HEK293 (cell line): ENCODE results near the gene CDYL.
"Not testable (repeated sequence)": the region's sequence is repeated elsewhere in the genome, so short reads cannot be mapped to it uniquely, and the experiment has no call there.

Source experiments
- CTCF ChIA-PET: fragments of 350-600 bp; formaldehyde crosslinking; extraction: SDS; loops from one replicate; lab custom pipeline; 2021; ENCODE audit warnings: antibody characterized with exemption; lab: Yijun Ruan, JAX
- POLR2A ChIA-PET: fragments of 300-600 bp; formaldehyde crosslinking; extraction: SDS; loops from one replicate; lab custom pipeline; 2020; ENCODE audit warnings: antibody characterized with exemption, inconsistent platforms; lab: Yijun Ruan, JAX
- H3K27ac ChIP-seq: fragments of 200-500 bp; sonication (Bioruptor generic); 2 replicates; pipeline ENCODE4 v1.5.1; 2014; ENCODE audit warnings: low read depth, low read length, control low read depth, inconsistent platforms; ENCODE audit errors: extremely low read depth
- H3K36me3 ChIP-seq, 2 experiments: fragments of 200-500 bp in 1 of 2; sonication (Bioruptor generic) in 1 of 2; 1 replicate in 1 of 2; 2 replicates in 1 of 2; pipeline ENCODE4 v1.5.1; 2014 to 2017; ENCODE audit warnings: inconsistent platforms in 2 of 2, low read length in 2 of 2; ENCODE audit not compliant: control insufficient read depth in 2 of 2, insufficient read depth in 1 of 2
- H3K4me1 ChIP-seq: fragments of 200-500 bp; sonication (Bioruptor generic); 2 replicates; pipeline ENCODE4 v1.5.1; 2014; ENCODE audit warnings: mild to moderate bottlenecking, low read length, inconsistent platforms; ENCODE audit not compliant: control insufficient read depth, insufficient read depth
- H3K4me3 ChIP-seq: 2 replicates; pipeline ENCODE4 v1.5.1; 2011; ENCODE audit warnings: low read depth, mild to moderate bottlenecking, control low read depth, low read length, moderate library complexity
- H3K9me3 ChIP-seq: fragments of 200-500 bp; sonication (Bioruptor generic); 2 replicates; pipeline ENCODE4 v1.5.1; 2014; ENCODE audit warnings: low read depth, low read length, inconsistent platforms; ENCODE audit not compliant: control insufficient read depth, insufficient read depth
- SETDB1 ChIP-seq: IDR thresholded peaks from one replicate; pipeline ENCODE4 v1.6.1; 2017; ENCODE audit warnings: mild to moderate bottlenecking, low read length, moderate library complexity, mixed read lengths; ENCODE audit not compliant: insufficient read length
- SP3 ChIP-seq: fragments of 450-650 bp; formaldehyde crosslinking; IDR thresholded peaks from 2 replicates; pipeline ENCODE4 v1.5.1; 2016; ENCODE audit warnings: missing biosample characterization, missing genetic modification characterization
- ZBTB21 ChIP-seq: fragments of 450-650 bp; formaldehyde crosslinking; IDR thresholded peaks from 2 replicates; pipeline ENCODE4 v1.5.1; 2017; ENCODE audit warnings: missing biosample characterization, missing genetic modification characterization
- ZBTB7A ChIP-seq: fragments of 450-650 bp; formaldehyde crosslinking; IDR thresholded peaks from 2 replicates; pipeline ENCODE4 v1.5.1; 2016; ENCODE audit warnings: low read depth, missing biosample characterization, missing genetic modification characterization
- ZFP3 ChIP-seq: fragments of 450-650 bp; formaldehyde crosslinking; IDR thresholded peaks from 2 replicates; pipeline ENCODE4 v1.5.1; 2016; ENCODE audit warnings: low read depth, missing biosample characterization, missing genetic modification characterization
- ZFP37 ChIP-seq: fragments of 450-650 bp; formaldehyde crosslinking; IDR thresholded peaks from 2 replicates; pipeline ENCODE4 v1.5.1; 2016; ENCODE audit warnings: missing biosample characterization, missing genetic modification characterization
- ZNF174 ChIP-seq: fragments of 450-650 bp; formaldehyde crosslinking; IDR thresholded peaks from 2 replicates; pipeline ENCODE4 v1.5.0; 2017; ENCODE audit warnings: missing biosample characterization, mild to moderate bottlenecking, missing genetic modification characterization
- ZNF223 ChIP-seq: fragments of 450-650 bp; formaldehyde crosslinking; IDR thresholded peaks from 2 replicates; pipeline ENCODE4 v1.5.1; 2016; ENCODE audit warnings: missing biosample characterization, missing genetic modification characterization
- ZNF530 ChIP-seq: fragments of 450-650 bp; formaldehyde crosslinking; IDR thresholded peaks from 2 replicates; pipeline ENCODE4 v1.5.1; 2016; ENCODE audit warnings: low read depth, missing biosample characterization, missing genetic modification characterization
- ZNF624 ChIP-seq: fragments of 450-650 bp; formaldehyde crosslinking; IDR thresholded peaks from 2 replicates; pipeline ENCODE4 v1.5.1; 2017; ENCODE audit warnings: missing biosample characterization, missing genetic modification characterization
- ZNF626 ChIP-seq: fragments of 450-650 bp; sonication (Bioruptor Pico); formaldehyde crosslinking; IDR thresholded peaks from 2 replicates; pipeline ENCODE4 v1.5.1; 2018; ENCODE audit warnings: missing biosample characterization, missing genetic modification characterization, inconsistent platforms
- ZNF629 ChIP-seq: fragments of 450-650 bp; formaldehyde crosslinking; IDR thresholded peaks from 2 replicates; pipeline ENCODE4 v1.5.1; 2017; ENCODE audit warnings: missing biosample characterization, missing genetic modification characterization
- TF ChIP-seq, protein P1 (sequence below): fragments of 450-650 bp; formaldehyde crosslinking; IDR thresholded peaks from 2 replicates; pipeline ENCODE4 v1.5.1; 2016; ENCODE audit warnings: missing biosample characterization, missing genetic modification characterization
- TF ChIP-seq, protein P2 (sequence below): fragments of 450-650 bp; formaldehyde crosslinking; conservative IDR thresholded peaks from 2 replicates; pipeline ENCODE4 v1.5.1; 2016; ENCODE audit warnings: low read depth, missing biosample characterization, missing genetic modification characterization
- TF ChIP-seq, protein P3 (sequence below): fragments of 450-650 bp; formaldehyde crosslinking; IDR thresholded peaks from 2 replicates; pipeline ENCODE4 v1.5.1; 2016; ENCODE audit warnings: missing biosample characterization, missing genetic modification characterization
- TF ChIP-seq, protein P4 (sequence below): fragments of 450-650 bp; IDR thresholded peaks from 2 replicates; pipeline ENCODE4 v1.5.1; 2018; ENCODE audit warnings: missing biosample characterization, missing genetic modification characterization
- TF ChIP-seq, protein P5 (sequence below): fragments of 450-650 bp; formaldehyde crosslinking; IDR thresholded peaks from 2 replicates; pipeline ENCODE4 v1.5.1; 2016; ENCODE audit warnings: missing biosample characterization, missing genetic modification characterization
- TF ChIP-seq, protein P6 (sequence below): fragments of 450-650 bp; formaldehyde crosslinking; IDR thresholded peaks from 2 replicates; pipeline ENCODE4 v1.5.0; 2017; ENCODE audit warnings: missing biosample characterization, missing genetic modification characterization, borderline replicate concordance
- TF ChIP-seq, protein P7 (sequence below): fragments of 450-650 bp; formaldehyde crosslinking; IDR thresholded peaks from 2 replicates; pipeline ENCODE4 v1.5.1; 2016; ENCODE audit warnings: missing biosample characterization, missing genetic modification characterization

The CDYL gene

DNA sequence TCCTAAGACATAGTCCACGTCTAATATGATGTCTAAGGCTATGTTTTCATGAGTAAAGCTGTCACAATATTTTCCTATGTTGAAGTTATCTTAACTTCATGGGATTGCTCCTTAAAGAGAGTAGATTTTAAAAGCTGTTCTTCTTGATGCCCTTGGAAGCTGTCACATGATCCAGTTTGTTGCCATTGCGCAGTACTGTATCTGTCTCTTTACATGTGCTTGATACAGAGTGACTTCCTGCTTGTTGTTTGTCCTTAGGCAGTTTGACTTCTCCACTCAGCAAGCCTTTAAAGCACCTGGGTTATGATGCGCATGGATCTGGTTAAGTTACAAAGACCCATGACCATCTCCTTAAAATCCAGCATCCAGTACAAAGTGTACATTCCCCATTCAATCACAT is 85.4 kb downstream of the CDYL start (continued):
- TF ChIP-seq, protein P1, sequence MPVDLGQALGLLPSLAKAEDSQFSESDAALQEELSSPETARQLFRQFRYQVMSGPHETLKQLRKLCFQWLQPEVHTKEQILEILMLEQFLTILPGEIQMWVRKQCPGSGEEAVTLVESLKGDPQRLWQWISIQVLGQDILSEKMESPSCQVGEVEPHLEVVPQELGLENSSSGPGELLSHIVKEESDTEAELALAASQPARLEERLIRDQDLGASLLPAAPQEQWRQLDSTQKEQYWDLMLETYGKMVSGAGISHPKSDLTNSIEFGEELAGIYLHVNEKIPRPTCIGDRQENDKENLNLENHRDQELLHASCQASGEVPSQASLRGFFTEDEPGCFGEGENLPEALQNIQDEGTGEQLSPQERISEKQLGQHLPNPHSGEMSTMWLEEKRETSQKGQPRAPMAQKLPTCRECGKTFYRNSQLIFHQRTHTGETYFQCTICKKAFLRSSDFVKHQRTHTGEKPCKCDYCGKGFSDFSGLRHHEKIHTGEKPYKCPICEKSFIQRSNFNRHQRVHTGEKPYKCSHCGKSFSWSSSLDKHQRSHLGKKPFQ (tag by site-specific recombination): no peak
- TF ChIP-seq ZBTB7A (tag by site-specific recombination) (no peak), ZBTB21 (tag by site-specific recombination) (no peak), SETDB1 (no peak), ZNF530 (no peak), ZNF624 (no peak), SP3 (tag by site-specific recombination) (no peak), ZNF629 (tag by site-specific recombination) (no peak), ZFP37 (tag by site-specific recombination) (no peak), ZNF223 (tag by site-specific recombination) (no peak)
- TF ChIP-seq, protein P2, sequence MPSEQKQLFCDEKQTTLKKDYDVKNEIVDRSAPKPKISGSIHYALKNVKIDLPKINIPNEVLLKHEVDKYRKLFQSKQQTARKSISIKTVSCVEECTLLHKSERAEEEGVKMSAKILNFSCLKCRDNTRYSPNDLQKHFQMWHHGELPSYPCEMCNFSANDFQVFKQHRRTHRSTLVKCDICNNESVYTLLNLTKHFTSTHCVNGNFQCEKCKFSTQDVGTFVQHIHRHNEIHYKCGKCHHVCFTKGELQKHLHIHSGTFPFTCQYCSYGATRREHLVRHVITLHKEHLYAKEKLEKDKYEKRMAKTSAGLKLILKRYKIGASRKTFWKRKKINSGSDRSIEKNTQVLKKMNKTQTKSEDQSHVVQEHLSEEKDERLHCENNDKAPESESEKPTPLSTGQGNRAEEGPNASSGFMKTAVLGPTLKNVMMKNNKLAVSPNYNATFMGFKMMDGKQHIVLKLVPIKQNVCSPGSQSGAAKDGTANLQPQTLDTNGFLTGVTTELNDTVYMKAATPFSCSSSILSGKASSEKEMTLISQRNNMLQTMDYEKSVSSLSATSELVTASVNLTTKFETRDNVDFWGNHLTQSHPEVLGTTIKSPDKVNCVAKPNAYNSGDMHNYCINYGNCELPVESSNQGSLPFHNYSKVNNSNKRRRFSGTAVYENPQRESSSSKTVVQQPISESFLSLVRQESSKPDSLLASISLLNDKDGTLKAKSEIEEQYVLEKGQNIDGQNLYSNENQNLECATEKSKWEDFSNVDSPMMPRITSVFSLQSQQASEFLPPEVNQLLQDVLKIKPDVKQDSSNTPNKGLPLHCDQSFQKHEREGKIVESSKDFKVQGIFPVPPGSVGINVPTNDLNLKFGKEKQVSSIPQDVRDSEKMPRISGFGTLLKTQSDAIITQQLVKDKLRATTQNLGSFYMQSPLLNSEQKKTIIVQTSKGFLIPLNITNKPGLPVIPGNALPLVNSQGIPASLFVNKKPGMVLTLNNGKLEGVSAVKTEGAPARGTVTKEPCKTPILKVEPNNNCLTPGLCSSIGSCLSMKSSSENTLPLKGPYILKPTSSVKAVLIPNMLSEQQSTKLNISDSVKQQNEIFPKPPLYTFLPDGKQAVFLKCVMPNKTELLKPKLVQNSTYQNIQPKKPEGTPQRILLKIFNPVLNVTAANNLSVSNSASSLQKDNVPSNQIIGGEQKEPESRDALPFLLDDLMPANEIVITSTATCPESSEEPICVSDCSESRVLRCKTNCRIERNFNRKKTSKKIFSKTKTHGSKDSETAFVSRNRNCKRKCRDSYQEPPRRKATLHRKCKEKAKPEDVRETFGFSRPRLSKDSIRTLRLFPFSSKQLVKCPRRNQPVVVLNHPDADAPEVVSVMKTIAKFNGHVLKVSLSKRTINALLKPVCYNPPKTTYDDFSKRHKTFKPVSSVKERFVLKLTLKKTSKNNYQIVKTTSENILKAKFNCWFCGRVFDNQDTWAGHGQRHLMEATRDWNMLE (tag by site-specific recombination): no peak
- TF ChIP-seq, protein P3, sequence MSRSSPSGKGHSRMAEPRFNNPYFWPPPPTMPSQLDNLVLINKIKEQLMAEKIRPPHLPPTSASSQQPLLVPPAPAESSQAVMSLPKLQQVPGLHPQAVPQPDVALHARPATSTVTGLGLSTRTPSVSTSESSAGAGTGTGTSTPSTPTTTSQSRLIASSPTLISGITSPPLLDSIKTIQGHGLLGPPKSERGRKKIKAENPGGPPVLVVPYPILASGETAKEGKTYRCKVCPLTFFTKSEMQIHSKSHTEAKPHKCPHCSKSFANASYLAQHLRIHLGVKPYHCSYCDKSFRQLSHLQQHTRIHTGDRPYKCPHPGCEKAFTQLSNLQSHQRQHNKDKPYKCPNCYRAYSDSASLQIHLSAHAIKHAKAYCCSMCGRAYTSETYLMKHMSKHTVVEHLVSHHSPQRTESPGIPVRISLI (tag by site-specific recombination): no peak
- TF ChIP-seq, protein P4, sequence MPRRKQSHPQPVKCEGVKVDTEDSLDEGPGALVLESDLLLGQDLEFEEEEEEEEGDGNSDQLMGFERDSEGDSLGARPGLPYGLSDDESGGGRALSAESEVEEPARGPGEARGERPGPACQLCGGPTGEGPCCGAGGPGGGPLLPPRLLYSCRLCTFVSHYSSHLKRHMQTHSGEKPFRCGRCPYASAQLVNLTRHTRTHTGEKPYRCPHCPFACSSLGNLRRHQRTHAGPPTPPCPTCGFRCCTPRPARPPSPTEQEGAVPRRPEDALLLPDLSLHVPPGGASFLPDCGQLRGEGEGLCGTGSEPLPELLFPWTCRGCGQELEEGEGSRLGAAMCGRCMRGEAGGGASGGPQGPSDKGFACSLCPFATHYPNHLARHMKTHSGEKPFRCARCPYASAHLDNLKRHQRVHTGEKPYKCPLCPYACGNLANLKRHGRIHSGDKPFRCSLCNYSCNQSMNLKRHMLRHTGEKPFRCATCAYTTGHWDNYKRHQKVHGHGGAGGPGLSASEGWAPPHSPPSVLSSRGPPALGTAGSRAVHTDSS: no peak

DNA sequence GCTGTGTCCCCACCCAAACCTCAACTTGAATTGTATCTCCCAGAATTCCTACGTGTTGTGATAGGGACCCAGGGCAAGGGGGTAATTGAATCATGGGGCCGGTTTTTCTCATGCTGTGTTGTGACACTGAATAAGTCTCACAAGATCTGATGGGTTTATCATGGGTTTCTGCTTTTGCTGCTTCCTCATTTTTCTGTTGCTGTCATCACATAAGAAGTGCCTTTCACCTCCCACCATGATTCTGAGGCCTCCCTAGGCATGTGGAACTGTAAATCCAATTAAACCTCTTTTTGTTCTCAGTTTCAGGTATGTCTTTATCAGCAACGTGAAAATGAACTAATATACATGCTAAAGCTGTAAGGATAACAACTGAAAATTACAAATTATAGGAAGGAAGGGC is 88.3 kb downstream of the CDYL start:
- Histone ChIP-seq H3K27ac (no peak overlapping the region), H3K4me3 (no peak overlapping the region), H3K4me1 (no peaks in the 10 kb centered on the region), H3K36me3 (no peaks in the 10 kb centered on the region), H3K9me3 (no peaks in the 10 kb centered on the region)
- ChIA-PET POLR2A (no interaction called here), CTCF (no interaction called here)
- TF ChIP-seq ZNF174: no peak
- TF ChIP-seq, protein P5, sequence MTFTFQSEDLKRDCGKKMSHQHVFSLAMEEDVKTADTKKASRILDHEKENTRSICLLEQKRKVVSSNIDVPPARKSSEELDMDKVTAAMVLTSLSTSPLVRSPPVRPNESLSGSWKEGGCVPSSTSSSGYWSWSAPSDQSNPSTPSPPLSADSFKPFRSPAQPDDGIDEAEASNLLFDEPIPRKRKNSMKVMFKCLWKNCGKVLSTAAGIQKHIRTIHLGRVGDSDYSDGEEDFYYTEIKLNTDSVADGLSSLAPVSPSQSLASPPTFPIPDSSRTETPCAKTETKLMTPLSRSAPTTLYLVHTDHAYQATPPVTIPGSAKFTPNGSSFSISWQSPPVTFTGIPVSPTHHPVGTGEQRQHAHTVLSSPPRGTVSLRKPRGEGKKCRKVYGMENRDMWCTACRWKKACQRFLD (tag by site-specific recombination): no peak
- TF ChIP-seq ZFP3 (tag by site-specific recombination): no peak
- no peak for TF ChIP-seq ZNF626 (tag by site-specific recombination)
- TF ChIP-seq, protein P6, sequence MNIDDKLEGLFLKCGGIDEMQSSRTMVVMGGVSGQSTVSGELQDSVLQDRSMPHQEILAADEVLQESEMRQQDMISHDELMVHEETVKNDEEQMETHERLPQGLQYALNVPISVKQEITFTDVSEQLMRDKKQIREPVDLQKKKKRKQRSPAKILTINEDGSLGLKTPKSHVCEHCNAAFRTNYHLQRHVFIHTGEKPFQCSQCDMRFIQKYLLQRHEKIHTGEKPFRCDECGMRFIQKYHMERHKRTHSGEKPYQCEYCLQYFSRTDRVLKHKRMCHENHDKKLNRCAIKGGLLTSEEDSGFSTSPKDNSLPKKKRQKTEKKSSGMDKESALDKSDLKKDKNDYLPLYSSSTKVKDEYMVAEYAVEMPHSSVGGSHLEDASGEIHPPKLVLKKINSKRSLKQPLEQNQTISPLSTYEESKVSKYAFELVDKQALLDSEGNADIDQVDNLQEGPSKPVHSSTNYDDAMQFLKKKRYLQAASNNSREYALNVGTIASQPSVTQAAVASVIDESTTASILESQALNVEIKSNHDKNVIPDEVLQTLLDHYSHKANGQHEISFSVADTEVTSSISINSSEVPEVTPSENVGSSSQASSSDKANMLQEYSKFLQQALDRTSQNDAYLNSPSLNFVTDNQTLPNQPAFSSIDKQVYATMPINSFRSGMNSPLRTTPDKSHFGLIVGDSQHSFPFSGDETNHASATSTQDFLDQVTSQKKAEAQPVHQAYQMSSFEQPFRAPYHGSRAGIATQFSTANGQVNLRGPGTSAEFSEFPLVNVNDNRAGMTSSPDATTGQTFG: no peak
- TF ChIP-seq, protein P7, sequence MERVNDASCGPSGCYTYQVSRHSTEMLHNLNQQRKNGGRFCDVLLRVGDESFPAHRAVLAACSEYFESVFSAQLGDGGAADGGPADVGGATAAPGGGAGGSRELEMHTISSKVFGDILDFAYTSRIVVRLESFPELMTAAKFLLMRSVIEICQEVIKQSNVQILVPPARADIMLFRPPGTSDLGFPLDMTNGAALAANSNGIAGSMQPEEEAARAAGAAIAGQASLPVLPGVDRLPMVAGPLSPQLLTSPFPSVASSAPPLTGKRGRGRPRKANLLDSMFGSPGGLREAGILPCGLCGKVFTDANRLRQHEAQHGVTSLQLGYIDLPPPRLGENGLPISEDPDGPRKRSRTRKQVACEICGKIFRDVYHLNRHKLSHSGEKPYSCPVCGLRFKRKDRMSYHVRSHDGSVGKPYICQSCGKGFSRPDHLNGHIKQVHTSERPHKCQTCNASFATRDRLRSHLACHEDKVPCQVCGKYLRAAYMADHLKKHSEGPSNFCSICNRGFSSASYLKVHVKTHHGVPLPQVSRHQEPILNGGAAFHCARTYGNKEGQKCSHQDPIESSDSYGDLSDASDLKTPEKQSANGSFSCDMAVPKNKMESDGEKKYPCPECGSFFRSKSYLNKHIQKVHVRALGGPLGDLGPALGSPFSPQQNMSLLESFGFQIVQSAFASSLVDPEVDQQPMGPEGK (tag by site-specific recombination): no peak

DNA sequence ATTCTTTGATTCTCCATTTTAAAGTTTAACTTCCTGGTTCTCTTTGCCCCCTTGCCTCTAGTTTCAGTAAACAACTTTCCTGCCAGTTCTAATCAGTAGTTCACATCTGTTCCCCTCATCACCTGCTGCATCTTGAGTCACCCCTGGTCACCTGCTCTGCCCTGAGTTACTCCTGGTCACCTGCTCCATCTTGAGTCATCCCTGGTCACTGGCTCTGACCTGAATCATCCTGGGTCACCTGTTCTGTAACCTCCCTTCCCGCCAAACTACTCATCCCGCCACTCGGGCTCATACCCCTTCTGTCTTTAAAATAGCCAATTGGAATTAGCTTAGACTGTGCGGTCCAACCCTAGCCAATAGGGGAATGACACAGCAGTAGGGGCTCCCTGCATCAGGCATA is 88.8 kb downstream of the CDYL start:
- H3K4me3 ChIP-seq, H3K9me3 ChIP-seq, H3K36me3 ChIP-seq, POLR2A ChIA-PET, H3K27ac ChIP-seq, H3K4me1 ChIP-seq, CTCF ChIA-PET: not testable (repeated sequence)
